NCI-H774 (cell line): ENCODE data around the gene TGFB2.

Source experiments
- DNase-seq: peaks from one replicate; lab custom pipeline; 2025; lab: John Stamatoyannopoulos, UW

The TGFB2 gene

DNA sequence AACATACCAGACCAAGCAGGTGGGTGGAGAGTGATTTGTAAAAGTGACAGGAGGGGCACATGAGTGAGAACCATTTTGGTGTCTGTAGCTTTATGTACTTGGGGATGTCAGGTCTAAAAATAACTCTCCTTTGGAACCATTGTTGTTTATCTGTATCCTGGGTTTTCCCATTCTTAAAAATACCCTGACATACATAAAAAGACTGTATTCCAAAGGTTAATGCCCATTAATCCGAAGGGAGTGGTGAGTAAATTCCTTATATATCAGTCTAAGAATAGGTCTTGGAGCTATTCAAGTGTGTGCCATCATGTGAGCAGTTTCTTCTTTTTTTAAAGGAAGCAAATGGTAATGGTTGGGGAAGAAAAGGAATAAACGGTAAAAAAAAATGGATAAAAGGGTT is 117.5 kb downstream of the TGFB2 start:
- no peak for DNase-seq

DNA sequence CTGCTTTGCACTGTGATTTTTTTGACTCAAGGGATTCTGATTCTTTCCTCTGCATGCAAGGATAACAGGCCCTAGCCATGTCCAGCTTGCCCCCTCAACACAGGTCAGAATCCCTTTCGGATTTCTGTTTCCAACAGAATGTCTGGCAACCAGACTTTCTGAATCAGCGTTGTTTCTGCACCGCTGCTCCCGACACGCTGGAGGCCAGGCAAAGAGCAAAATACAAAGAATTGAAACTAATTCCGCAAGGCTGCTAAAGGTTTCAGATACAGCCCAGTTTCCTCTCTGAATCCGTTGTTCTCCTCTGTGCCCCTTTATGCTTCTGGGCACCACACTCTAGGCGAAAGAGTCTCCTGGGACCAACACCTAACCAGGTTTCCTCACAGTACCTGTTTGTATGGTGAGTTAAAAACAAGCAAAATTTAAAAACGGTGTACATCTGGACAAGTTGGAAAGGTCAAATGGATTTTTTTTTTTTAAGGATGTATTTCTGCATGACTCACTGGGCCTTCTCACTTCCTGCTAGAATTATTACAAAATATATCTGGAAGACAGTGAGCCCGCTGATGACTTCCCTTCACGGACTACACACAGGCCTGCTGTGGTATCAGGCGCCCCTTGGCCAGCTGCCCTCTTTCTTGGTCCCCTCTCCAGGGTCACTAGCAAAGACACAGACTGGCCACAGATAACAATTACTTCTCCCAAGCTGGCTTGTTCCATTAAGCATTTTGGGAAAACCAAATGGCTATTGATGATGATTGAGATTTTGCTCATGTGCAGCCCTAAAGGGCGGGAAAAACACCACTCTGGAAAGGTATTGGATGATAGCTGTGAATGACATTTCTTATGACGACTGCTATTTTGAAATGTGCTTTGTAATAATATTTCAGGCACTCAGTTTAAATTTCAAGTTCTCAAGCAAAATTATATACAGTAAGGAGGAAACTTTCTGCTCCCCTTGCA is 118.3 kb downstream of the TGFB2 start:
- no peak for DNase-seq

DNA sequence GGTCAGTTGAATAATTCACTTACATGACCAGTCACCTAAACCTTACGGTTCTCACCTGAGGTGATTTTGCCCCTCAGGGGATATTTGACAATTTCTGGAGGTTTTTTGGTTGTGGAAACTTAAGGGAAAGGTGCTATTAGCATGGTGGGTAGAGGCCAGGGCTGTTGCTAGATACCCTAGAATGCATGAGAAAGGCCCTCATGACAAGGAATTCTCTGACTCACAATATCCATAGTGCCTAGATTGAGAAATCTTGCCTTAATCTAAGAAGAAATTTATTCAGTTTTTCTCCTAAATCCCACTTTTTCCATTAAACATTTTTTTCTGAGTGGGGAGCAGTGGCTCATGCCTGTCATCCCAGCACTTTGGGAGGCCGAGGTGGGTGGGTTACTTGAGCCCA is 119.7 kb downstream of the TGFB2 start:
- no peak for DNase-seq

DNA sequence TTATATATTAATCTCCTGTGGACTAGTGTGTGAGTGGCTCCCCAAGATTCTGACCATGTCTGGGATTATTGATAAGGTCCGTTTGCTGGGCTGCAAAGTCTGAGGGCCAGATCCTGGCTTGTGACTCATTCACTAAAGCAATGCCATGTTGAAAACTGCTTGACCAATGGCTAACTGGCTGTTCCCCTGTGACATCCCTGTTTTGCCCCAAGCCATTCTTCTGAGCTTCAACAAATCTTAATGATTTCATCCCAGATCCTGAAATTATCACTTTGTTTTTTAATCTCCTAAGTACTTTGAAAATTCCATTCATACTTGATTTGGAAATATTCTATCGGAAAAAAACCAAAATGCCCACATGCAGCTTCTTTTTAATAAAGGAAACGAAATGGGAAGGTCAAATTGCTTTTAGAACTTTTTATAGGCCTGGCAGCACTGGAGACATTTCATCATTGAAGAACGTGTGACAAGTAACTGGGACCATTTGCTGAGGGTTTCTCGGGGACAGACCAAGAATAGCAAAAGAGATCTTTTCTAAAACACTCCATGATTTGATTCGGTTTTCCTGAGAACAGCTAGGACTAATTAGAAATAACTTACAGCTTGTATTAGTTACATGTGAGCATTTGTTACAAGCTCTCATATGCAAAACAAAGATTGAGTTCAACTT is 121.3 kb downstream of the TGFB2 start:
- no peak for DNase-seq

DNA sequence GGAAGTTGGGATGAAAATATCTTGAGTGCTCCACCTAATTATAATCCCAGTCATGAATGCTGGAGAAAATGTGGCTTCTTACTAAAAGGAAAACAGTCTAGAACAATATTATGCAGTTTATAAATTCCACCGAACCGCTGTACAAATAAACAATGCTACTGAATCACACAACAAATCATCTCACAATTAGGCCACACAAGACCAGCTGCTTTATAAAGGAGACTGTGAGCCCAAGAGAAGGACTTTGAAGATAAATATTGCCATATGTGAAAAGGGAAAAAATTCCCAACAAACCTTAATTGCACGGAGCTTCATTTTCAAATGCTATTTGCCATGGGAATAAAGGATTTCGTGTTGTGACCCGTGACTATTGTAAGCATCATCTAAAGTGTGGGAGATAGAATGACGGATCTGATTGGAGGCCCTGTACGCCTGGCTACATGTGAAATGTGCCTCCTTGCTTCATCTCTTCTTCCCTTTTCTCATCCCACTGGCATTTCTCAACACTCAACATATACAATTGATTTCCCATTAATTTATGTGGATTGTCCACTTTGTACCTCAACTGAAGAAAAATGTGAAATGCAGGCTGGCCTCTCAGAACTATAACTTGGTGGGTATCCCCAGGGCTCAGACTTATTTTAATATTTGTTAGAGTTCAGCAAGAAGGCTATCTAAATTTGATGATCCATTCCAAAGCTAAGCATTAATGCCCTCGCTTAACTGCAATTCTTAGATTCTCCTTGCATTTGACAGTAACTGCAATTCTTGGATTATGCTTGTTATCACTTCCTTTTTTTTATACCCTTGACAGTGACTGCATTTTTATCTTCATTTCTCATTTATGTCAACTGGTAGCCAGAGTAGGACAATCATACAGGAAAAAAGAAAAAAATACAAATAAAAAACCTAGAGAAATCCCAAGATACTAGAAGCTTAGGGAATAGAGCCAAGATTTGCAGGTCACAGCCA is 122.3 kb downstream of the TGFB2 start:
- no peak for DNase-seq

DNA sequence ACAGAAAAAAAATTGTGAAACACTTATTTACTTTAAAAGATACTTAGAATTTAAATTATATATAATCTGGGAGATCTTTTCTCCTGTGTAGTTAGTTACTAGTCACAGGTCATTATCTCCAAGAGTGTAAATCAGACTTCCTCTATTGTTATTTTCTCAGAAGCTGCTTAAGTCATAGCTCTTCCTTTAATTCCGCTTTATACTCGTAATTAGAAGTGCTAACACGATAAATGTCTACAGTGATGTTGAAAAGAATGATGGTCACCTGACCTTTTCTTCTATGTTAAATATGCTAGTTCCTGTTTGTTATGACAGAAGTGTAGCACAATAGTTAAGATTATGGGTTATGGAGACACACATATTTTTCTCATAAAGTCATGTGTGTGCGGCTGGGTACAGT is 123.6 kb downstream of the TGFB2 start:
- DNase-seq = no peak

DNA sequence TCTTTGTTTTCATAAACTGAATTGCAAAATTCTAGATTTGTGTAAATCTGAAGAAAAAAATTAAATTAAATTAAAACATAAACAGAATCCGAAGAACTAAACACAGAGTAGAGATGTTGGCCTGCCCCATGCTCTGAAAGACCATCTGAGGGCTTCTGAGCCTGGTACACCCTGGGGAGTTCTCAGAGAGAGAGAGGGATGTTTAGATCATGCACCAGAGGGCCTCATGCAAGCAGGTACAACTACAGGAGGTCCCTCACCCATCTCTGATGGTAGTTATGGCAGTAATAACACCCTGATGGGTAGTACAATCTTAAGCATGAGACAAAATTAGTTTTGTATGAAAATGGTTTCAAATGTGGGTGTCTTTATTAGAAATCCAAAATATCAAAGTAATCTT is 127.7 kb downstream of the TGFB2 start:
- no peak for DNase-seq

DNA sequence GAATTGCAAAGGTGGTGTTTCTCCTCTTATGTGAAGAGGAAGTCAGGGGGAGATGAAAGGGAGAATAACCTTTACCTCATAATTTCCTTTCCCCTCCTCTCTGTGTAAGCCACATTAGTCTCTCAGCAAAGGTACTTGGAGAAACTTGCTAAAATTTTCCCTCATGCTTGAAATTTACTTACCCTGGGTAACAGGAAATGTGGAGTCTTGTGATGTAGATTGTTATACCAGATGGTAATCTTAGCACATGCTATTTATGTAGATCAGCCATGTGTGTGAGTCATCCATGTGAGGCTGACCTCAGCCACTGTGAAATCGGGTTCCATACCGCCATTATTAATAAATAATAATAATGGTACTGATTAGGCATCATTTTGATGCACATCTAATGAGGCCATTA is 128.4 kb downstream of the TGFB2 start:
- no peak for DNase-seq

DNA sequence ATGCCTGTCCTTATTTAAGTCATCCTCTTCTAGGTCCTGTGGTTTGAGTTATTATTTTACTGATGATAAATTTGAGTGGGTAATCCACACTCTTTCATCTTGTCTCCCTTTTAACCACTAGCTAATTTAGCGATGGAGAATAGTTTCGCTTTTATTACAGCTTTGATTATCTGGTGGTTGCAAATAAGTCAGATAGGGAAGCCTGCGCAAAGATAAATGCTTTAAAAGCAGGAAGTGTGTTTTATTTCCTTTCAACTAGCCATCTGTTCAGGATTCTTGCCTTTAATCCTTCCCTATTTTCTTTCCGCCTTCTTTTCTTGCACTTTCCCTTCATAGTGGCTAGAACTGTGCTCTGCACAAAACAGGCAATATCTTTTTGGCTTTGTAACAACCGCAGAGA is 129.0 kb downstream of the TGFB2 start:
- DNase-seq = no peak

DNA sequence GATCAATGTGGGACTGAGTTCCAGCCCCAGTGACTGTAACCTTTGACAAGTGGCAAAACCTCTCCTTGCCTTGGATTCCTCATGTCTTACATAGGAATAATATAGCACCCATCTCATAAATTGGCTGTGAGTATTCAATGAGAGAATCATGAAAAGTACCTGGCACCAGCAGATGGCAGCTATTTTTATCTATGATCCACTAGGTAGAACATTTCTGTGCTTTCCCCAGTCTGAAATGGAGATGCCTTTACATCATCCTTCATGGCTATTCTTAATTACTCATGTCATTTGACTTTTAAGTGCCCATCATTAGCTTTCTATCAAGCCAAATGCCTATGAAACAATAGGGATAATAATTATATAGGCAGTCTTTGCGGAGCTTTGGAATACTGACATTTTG is 130.1 kb downstream of the TGFB2 start:
- DNase-seq = no peak

DNA sequence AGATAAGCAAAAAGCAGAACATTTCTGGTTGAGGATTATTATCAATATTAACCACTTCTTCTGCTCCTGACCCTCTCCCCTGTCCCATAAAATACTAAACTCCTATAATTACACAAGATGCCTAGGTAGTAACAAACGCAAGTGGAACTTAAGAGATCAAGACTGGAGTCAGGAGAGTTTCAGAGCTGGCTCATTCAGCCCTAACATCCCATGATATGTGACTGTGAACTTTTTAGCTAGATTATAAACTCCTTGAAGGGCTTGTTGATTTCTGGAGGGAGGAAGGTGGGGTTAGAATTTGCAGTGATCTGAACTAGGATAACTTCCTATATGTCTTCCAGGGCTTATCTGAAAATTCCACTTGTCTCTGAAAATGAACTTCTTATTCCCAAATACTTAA is 130.6 kb downstream of the TGFB2 start:
- DNase-seq = no peak

DNA sequence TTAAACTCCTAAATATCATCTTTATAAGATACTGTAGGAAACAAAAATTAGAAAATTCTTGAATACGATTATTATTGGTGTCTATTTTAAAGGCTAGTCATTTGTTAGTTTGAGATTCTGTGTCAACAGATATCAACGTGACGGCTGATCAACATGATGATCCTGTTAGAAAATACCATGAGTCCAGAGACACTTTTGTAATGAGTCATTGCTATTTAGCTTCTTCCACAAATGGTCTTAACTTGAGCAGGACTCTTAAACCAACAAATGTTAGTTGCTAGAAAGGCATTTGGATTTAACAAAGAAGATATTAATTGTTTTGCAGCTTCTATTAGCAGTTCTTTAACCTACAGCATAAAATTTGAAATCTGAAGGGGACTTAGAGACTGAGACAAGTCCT is 131.2 kb downstream of the TGFB2 start:
- DNase-seq = no peak

DNA sequence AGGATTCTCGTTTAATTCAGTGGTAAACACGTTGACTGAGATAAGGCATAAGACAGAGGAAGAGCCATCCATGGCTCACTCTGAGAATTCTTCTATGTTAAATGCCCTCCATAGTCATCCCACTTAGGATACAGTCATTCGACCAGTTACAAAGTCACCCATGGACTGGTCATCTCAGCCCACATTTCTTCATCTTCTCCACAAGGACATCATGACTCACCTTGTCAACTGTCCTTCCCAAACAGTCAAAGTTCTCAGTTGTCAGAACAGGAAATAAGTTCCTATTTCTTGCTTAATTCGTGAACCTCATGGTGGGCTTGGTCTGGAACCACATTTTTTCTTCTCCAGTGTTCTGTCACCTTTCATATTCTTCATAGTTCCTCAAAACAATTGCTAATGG is 133.2 kb downstream of the TGFB2 start:
- no peak for DNase-seq

DNA sequence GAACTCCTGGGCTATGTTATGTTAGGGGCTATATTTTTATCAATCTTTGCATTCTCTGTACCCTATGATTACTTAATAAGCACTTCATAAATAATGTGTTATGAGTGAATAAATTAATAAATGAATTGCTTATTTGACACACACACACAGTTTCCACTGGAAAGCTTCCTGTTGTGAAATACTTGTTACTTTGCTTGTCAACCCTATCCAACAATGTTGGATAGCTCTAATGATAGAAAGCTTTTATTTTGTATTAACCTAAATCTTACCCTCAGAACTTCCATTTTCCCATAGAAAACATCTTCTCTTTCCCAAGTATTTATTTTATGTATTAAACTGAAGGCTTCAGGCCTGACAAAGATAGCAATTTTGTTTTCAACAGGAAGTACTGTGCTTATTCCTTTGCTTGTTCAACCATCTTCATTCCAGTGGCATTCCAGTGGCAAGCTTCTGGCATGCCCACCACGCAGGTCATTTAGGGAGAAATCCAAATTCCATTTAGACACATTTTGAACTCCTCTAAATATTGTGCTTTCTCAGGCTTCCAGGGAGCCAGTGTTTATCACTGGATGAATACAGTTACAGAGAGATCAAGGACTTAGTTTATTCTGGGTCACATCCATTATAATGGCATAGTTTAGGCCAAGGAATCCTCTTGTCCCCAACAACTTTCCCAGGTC is 134.4 kb downstream of the TGFB2 start:
- no peak for DNase-seq

DNA sequence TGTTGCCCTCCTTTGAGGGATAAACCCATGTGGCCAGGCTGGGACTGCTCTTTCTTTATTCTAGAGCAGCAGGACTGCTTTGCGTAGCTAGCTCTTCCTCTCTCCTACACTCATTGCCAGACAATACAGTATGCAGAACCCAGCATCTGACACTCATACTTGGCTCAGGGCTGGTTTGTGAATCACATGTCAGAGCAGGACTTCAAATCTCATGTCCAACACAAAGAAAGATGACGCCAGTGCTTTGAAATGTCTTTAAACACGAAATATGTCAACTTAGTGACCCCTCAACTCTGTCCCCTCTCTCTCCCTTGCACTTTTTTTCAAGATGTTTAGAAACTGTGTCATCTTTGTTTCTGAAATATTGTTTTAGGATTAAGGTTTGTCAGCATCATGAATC is 135.0 kb downstream of the TGFB2 start:
- no peak for DNase-seq

DNA sequence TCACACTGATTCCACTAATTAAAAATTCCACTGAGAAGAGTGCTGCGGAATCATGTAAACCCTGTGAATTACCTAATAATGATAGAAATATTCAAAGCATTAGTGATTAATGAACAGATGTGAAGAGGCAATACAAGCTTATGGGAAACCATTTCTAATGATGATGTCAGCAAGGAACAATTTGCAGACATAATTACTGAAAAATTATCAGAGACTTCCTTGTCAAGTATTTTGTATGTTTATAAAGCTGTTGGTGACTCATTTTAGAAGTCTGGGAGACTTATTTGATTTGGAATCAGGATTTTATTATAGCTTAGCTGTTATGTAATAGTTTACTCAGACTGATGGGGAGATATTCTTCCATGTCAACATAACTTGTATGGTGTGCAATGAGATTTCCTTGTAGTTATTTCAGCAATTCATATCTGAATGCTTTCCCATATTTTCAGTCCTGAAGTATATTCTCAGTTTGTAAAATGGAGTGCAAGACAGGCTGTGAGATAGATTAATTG is 135.5 kb downstream of the TGFB2 start:
- DNase-seq = no peak

DNA sequence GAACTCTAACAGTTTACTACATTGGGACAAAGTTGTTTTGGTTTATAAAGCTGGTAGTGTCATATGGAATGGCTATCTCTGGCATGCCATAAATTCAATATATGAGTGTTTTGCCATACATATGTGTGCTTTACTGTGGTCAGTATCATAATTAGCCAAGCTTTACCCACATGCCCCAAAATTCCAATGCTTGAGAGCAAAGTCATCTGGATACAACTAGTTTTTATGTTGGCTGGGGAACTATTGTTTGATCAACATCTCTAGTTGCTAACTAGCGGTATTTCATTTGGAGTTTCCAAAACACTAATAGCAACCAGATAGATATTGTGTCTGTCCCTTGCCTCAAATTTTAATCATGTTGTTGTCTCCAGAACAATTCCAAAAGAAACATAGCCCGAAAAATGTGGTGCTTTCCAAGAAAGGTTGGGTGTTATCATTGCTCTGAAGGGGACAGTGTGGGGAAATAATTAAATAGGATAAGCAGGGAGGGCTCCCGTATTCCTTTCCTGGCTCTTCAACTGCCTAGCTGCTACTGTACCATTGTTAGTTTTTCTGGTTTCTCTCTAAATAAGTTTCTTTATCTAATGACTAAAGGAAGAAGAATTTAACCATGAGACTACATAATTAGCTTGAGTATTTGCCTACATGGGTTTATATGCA is 136.1 kb downstream of the TGFB2 start:
- no peak for DNase-seq

DNA sequence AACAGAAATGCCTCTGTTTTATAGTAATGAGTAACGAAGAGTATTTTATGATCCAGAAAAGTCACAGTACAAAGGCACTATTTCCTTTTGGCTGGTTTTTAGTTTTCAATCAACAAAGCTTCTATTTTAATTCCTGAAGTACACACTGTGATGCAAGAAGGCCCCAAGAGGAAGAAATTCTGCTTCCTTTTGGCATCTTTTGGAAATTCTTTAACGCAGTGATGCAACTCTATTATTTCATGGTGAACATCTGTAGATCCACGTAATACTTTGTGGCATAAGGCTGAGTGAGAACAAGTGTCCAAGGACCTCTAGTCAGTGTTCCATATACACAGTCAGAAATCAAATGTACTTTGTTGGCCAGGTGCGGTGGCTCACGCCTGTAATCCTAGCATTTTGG is 137.5 kb downstream of the TGFB2 start:
- DNase-seq = no peak

DNA sequence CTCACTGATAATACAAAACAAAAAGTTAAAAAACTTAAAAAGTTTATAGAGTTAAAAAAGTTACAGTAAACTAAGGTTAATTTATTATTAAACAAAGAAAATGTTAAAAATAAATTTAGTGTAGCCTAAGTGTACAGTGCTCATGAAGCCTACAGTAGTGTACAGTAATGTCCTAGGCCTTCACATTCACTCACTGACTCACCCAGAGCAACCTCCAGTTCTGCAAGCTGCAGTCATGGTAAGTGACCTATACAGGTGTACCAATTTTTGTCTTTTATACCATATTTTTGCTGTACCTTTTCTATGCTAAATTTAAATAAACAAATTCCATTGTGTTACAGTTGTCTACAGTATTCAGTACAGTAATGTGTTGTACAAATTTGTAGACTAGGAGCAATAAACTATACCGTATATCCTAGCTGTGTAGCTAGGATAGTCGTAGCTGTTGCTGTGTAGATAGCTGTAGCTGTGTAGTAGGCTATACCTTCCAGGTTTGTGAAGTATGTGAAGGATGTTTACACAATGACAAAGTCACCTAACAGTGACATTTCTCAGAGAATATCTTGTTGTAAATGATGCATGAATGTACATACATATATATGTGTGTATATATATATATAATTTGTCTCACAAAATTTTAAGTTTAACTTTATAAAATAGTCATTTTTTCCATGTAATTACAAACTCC is 140.2 kb downstream of the TGFB2 start:
- no peak for DNase-seq

DNA sequence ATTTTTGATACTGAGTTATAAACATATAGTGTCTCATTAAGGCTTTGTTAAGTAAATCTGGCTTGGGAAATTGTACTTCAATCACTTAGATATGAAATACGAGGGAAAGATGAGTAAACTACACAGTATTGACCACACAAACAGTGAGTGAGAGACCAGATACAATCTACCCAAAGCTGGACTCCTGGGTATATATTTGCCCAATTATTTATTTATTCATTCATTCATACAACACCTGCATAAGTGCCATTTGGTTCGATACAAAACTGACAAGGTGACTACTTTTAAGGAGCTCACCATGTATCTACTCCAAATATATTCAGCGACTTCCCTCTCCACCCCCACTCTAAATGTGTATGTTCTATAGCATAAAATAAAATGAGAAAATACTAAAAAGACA is 143.4 kb downstream of the TGFB2 start:
- DNase-seq = no peak
